Mucosa of descending colon (tissue), 3 donors: Measurements from ENCODE around the gene MAPK11. TPM values are rescaled to one million over a fixed set of nuclear protein-coding genes. Genes with fewer than 3 reads are reported as not detected.
A peak's percentile ranks its signal among the peaks of the same experiment; 100 is the strongest.

Source experiments
- ATAC-seq: fragments of 200-7000 bp; cut with Tn5 transposase; one replicate; pipeline ENCODE4 v1.9.1; 2020; ENCODE audit warnings: mild to moderate bottlenecking, moderate library complexity
- DNase-seq, 3 donors: peaks; one replicate each; pipeline ENCODE4 v3.0.0-alpha.2; 2020
- H3K36me3 ChIP-seq: fragments of 200-600 bp; one replicate; pipeline ENCODE4 v1.8.0; 2021; ENCODE audit warnings: low read depth, mild to moderate bottlenecking
- H3K4me1 ChIP-seq: fragments of 200-600 bp; one replicate; pipeline ENCODE4 v1.8.0; 2021; ENCODE audit warnings: low read depth, mild to moderate bottlenecking
- H3K4me3 ChIP-seq: fragments of 200-600 bp; one replicate; pipeline ENCODE4 v1.8.0; 2021; ENCODE audit warnings: mild to moderate bottlenecking
- H3K9me3 ChIP-seq: fragments of 200-600 bp; one replicate; pipeline ENCODE4 v1.8.0; 2021; ENCODE audit warnings: mild to moderate bottlenecking
- intact Hi-C, 2 donors: fragments of 100-400 bp; cut with DNase I in 1 of 2; cut with micrococcal nuclease in 1 of 2; formaldehyde crosslinking; loops; one replicate each; pipeline versions ENCODE4 v1.11.0 to v1.11.1; 2022; cut with DNase I, micrococcal nuclease
- total RNA-seq, 3 donors: library from RNA; stranded (reverse); fragmentation: NEBNext Ultra II Directional in 2 of 3; extraction: Animal tissue kit (Norgen Biotek cat#: 25700) in 2 of 3; gene quantifications; one replicate each; pipeline versions ENCODE4 v1.2.1 to v1.2.4, GENCODE V29; 2021 to 2023
- TF ChIP-seq, protein P1 (sequence below): fragments of 200-600 bp; IDR thresholded peaks from one replicate; pipeline ENCODE4 v1.8.0; 2022; ENCODE audit warnings: antibody characterized with exemption, mild to moderate bottlenecking
- donor health status: DM: no; HTN: no; CAD: no; lungs with moderate emphysema.
- donor health status: DM: no; HTN: no; CAD: no.
- donor health status: DM: no; HTN: yes; CAD: no.

The MAPK11 gene
- total RNA-seq, 3 donors from 2014 or later = 1.8 to 4.3 (median 3.2) TPM

DNA sequence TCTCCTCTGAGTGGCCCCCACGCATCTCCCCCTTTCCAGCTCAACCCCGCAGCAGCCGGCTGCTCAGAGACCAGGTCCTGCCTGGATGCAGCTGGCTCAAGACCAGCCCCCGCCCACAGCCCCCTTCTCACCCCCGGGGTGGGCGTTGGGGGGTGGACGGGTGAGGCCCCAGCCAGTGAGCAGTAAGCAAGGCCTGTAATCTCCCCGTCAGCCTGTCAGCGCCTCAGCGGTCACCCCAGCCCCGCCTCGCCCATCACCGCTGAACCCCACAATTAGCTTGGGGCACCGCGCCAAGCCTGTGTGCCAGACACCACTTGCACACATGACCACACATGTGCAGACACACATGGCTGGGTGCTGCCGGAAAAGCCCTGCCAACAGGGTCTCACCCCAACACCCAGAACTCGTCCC lies 31.4 kb upstream of the MAPK11 start:
- peaks cover 85% of the 10 kb centered on the region for H3K4me1 ChIP-seq
- peak in 1 of 3 donors; percentile 64 for DNase-seq
- intact Hi-C loops = no loop called here
- H3K4me3 ChIP-seq = no peak overlapping the region
- H3K36me3 ChIP-seq = no peaks in the 10 kb centered on the region
- TF ChIP-seq, protein P1, sequence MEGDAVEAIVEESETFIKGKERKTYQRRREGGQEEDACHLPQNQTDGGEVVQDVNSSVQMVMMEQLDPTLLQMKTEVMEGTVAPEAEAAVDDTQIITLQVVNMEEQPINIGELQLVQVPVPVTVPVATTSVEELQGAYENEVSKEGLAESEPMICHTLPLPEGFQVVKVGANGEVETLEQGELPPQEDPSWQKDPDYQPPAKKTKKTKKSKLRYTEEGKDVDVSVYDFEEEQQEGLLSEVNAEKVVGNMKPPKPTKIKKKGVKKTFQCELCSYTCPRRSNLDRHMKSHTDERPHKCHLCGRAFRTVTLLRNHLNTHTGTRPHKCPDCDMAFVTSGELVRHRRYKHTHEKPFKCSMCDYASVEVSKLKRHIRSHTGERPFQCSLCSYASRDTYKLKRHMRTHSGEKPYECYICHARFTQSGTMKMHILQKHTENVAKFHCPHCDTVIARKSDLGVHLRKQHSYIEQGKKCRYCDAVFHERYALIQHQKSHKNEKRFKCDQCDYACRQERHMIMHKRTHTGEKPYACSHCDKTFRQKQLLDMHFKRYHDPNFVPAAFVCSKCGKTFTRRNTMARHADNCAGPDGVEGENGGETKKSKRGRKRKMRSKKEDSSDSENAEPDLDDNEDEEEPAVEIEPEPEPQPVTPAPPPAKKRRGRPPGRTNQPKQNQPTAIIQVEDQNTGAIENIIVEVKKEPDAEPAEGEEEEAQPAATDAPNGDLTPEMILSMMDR = no peak
- H3K9me3 ChIP-seq = no peaks in the 10 kb centered on the region
- no peak for ATAC-seq

DNA sequence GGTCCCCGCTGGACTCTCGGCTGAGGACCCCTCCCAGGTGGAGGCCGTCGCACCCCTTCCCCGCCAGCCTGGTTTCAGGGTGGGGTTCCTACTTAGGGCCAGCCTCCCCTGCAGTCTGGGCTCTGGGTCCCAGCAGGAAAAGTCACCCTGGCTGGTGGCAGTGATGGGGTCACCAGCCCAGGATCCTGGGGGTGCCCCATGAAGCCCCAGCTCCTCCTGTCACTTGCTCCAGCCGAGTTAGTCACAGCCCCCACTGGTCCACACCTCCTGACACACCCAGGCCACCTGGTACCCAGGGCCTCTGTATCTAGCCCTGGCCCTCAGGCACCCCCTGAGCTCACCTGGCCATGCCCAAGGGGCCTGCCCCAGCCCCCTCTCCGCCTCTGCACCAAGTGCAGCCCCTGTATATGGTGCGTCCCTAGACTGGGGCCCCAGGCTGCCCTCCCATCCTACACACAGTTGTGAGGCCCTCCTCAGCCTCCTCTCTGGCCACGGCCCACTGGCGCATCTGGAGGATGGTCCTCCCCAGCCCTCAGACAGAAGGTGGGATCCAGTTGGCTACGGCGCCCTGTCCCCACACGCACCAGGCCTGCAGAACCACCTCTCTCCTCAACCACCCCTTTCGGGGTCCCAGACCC lies 30.6 kb upstream of the MAPK11 start:
- H3K9me3 ChIP-seq = no peaks in the 10 kb centered on the region
- TF ChIP-seq, protein P1 = no peak
- peaks cover 83% of the 10 kb centered on the region for H3K4me1 ChIP-seq
- no peak for DNase-seq
- intact Hi-C loops = no loop called here
- no peak overlapping the region for H3K4me3 ChIP-seq
- no peaks in the 10 kb centered on the region for H3K36me3 ChIP-seq
- no peak for ATAC-seq

DNA sequence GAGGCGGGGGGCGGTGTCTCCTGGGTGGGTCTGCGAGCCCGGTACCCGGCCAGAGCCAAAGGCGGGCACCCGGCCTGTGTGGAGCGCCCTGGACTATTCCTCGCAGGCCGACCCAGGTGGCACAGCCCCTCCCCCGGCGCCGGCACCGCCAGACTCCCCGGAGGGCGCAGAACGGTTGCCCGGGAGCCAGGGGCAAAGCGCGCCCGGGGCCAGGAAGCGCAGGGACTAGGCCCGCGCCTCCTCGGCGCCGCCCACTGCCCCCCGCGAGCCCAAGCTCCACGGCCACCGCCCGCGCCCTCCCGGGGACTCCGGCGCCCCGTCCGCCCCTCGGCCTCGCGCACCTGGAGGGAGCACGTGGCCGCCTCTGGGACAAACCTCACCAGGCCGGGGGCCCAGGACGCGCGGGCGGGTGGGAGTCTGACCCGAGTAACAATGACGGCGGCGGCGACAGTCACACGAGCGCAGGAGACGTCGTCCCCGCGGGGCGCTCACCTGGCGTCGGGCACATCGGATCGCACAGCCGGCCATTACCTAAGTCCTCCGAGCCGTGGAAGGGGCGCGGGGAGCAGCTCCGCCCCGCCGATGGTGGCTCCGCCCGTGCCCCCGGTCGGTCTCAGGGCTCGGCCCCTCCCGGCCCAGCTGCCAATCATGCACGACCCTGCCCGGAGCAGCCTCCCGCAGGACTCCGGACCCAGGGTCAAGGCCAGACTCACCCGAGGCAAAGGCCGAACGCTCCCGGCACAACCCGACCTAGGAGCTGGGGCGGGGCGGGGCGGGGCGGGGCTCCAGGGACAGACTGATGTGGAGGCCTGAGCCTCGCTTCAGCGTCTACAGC lies 29.8 kb upstream of the MAPK11 start:
- Histone ChIP-seq H3K4me3 (peak overlapping the region; percentile 0), H3K36me3 (no peaks in the 10 kb centered on the region), H3K4me1 (peaks cover 75% of the 10 kb centered on the region), H3K9me3 (no peaks in the 10 kb centered on the region)
- intact Hi-C loops = no loop called here
- TF ChIP-seq, protein P1 = no peak
- ATAC-seq (peak; percentile 60), DNase-seq (peak; percentile 89 to 92 (median 89))

DNA sequence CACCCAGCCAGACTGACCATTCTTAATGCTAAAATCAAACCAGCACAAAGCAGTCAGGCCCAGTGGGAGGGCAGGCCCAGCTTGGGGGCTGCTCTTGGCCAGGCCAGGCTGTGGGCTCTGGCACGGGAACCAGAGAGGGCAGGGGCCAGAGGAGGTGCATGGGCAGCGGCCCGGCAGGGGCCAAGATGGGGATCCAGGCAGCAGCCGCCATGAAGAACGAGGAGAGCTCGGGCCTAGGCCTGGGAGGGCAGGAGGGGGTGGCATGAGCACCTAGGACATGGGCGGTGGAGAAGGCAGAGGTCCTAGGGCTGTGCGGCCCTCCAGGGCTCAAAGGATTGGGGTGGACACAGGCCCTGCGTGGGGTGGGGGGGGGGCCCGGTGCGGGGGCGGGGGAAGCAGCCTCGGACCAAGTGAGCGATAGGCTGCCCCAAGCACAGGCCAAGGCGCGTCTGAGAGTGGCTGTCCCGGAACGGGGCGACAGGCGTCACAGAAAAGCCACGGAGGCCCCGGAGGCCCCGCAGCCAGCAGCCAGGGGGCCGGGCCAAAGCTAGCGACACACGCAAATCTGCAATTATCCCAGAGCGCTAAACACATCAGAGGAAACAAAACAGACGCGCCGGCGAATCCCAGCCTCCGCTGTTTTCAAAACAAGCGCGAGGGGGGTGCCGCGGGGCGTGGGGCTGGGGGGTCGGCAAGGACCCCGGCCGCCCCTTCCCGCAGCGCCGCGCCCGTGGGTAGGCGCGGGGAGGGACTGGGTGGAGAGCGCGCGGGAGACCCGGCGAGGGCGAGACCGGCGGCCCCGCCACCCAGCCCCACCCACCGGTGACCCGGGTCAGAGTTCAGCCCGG lies 29.0 kb upstream of the MAPK11 start:
- DNase-seq = no peak
- H3K36me3 ChIP-seq = no peaks in the 10 kb centered on the region
- TF ChIP-seq, protein P1 = no peak

DNA sequence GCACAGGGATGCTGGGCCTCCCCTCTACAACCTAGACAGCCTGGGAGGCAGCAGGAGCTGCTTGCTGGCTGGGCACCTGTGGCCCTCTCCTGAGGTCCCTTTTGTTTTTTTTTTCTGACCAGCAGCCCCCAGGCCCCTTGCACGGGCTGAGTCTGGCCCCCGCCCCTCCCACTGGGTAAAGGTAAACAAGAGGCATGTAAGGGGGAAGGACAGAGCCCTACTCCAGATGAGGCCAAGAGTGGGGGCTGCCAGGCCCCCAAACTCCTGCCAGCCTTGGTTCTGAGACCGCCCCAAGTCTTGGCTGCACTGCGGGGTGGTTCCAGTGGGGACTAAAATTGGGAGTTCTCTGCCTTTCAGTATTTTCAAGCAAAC lies 28.1 kb upstream of the MAPK11 start:
- DNase-seq = no peak
- intact Hi-C loops = no loop called here
- TF ChIP-seq, protein P1 = no peak
- Histone ChIP-seq H3K4me3 (no peak overlapping the region), H3K9me3 (no peaks in the 10 kb centered on the region), H3K36me3 (no peaks in the 10 kb centered on the region), H3K4me1 (peaks cover 74% of the 10 kb centered on the region)
- no peak for ATAC-seq

More for the DNA sequence above, 29.0 kb upstream of the MAPK11 start:
- Histone ChIP-seq H3K4me1 (peaks cover 75% of the 10 kb centered on the region), H3K4me3 (peak overlapping the region; percentile 0), H3K9me3 (no peaks in the 10 kb centered on the region)
- no peak for ATAC-seq
- intact Hi-C loops = no loop called here
